Measurements from ENCODE around the gene STK4. TPM values are rescaled to one million over a fixed set of nuclear protein-coding genes. Genes with fewer than 3 reads are reported as not detected.

The STK4 gene
- total RNA-seq, 1 experiment from 2014 or later, result 74.7 TPM

DNA sequence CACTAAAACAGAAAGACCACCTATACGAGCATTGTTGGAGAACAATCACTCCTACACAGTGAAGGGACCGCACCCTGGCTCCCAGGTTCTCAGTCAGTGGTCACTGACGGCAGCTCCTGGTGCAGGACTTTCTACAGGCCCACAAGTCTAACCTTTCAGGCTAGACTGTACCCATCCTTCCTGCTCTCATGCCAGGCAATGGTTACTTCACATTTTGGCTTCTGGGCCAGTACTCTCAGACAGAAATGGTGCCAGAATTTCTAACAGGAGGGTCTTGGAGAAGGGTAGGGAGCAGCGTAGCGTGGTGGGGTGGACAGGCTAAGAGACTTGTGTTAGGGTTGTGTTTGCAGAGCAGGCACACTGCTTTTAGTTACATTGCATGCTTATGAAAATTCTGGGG lies 18.2 kb upstream of the STK4 start:
- intact Hi-C loops (cut with micrococcal nuclease; ENCODE audit: unreplicated experiment), result no loop called here
- Histone ChIP-seq H3K27me3 (replicated peaks; ENCODE audit: control insufficient read depth, insufficient read depth, low read length) (no peaks in the 10 kb centered on the region), H3K4me3 (ENCODE audit: low read depth, low read length) (no peak overlapping the region), H3K4me1 (no peaks in the 10 kb centered on the region; the same call in 1 of the 2 replicates), H3K36me3 (ENCODE audit: control insufficient read depth, insufficient read depth, low read length) (peaks cover 21% of the 10 kb centered on the region), H3K9me3 (no peaks in the 10 kb centered on the region)
- ChIA-PET POLR2A (interaction anchor here (1.0 to 2.1 kb wide), 2 partner anchors 9 to 11 kb away, joined by 3 to 5 read pairs; no protein-coding TSS in a partner anchor), CTCF (interaction anchor here (0.8 to 1.0 kb wide), 2 partner anchors 12 to 101 kb away, joined by 3 read pairs; partner anchors contain the start of gene TOMM34)
- no peaks in the 10 kb centered on the region for H3K9me3 Mint-ChIP-seq (ENCODE audit: unreplicated experiment)
- H3K36me3 Mint-ChIP-seq (ENCODE audit: insufficient read depth, unreplicated experiment), result peaks cover 99% of the 10 kb centered on the region
- BruUV-seq (replicated peaks), result no TSS peak
- peaks cover 14% of the 10 kb centered on the region for H3K4me1 Mint-ChIP-seq (ENCODE audit: low read depth, unreplicated experiment)
- no peak for DNase-seq
- H3K4me3 Mint-ChIP-seq (ENCODE audit: unreplicated experiment), result no peak overlapping the region
- TF ChIP-seq, protein P1, sequence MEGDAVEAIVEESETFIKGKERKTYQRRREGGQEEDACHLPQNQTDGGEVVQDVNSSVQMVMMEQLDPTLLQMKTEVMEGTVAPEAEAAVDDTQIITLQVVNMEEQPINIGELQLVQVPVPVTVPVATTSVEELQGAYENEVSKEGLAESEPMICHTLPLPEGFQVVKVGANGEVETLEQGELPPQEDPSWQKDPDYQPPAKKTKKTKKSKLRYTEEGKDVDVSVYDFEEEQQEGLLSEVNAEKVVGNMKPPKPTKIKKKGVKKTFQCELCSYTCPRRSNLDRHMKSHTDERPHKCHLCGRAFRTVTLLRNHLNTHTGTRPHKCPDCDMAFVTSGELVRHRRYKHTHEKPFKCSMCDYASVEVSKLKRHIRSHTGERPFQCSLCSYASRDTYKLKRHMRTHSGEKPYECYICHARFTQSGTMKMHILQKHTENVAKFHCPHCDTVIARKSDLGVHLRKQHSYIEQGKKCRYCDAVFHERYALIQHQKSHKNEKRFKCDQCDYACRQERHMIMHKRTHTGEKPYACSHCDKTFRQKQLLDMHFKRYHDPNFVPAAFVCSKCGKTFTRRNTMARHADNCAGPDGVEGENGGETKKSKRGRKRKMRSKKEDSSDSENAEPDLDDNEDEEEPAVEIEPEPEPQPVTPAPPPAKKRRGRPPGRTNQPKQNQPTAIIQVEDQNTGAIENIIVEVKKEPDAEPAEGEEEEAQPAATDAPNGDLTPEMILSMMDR (IDR thresholded peaks at IDR 0.05; ENCODE audit: insufficient read depth in 1 of 2, low read depth in 1 of 2, low read length in 1 of 2, severe bottlenecking in 1 of 2, unreplicated experiment in 1 of 2), result no peak
- no peaks in the 10 kb centered on the region for H3K27me3 Mint-ChIP-seq (ENCODE audit: insufficient read depth, unreplicated experiment)
- no peak overlapping the region for H3K27ac Mint-ChIP-seq (ENCODE audit: unreplicated experiment)

- Mint-ChIP-seq H3K4me3 (ENCODE audit: unreplicated experiment) (no peak overlapping the region), H3K36me3 (ENCODE audit: insufficient read depth, unreplicated experiment) (peaks cover 99% of the 10 kb centered on the region), H3K27ac (ENCODE audit: unreplicated experiment) (no peak overlapping the region), H3K4me1 (ENCODE audit: low read depth, unreplicated experiment) (peaks cover 18% of the 10 kb centered on the region), H3K27me3 (ENCODE audit: insufficient read depth, unreplicated experiment) (no peaks in the 10 kb centered on the region), H3K9me3 (ENCODE audit: unreplicated experiment) (no peaks in the 10 kb centered on the region)
- no TSS peak for BruUV-seq (replicated peaks)
- no peak overlapping the region for H3K4me3 ChIP-seq (ENCODE audit: low read depth, low read length)
- TF ChIP-seq, protein P1 (IDR thresholded peaks at IDR 0.05; ENCODE audit: insufficient read depth in 1 of 2, low read depth in 1 of 2, low read length in 1 of 2, severe bottlenecking in 1 of 2, unreplicated experiment in 1 of 2), result peak in 1 of 2 experiments; percentile 1
- no peaks in the 10 kb centered on the region for H3K9me3 ChIP-seq
- peaks cover 2% of the 10 kb centered on the region for H3K4me1 ChIP-seq
- ChIA-PET CTCF (interaction anchor here (0.8 to 1.3 kb wide), 3 partner anchors 12 to 101 kb away, joined by 3 read pairs; partner anchors contain the start of genes STK4 and TOMM34), POLR2A (interaction anchor here (1.0 to 2.1 kb wide), 2 partner anchors 8 to 11 kb away, joined by 3 to 5 read pairs; no protein-coding TSS in a partner anchor)
- no peaks in the 10 kb centered on the region for H3K27me3 ChIP-seq (replicated peaks; ENCODE audit: control insufficient read depth, insufficient read depth, low read length)
- intact Hi-C loops (cut with micrococcal nuclease; ENCODE audit: unreplicated experiment), result no loop called here
- no peak for DNase-seq
- H3K36me3 ChIP-seq (ENCODE audit: control insufficient read depth, insufficient read depth, low read length), result peaks cover 18% of the 10 kb centered on the region
Measured at GRCh38 chr20:44948513-44948912, 17.8 kb upstream of the STK4 start.

- TF ChIP-seq, protein P1 (IDR thresholded peaks at IDR 0.05; ENCODE audit: insufficient read depth in 1 of 2, low read depth in 1 of 2, low read length in 1 of 2, severe bottlenecking in 1 of 2, unreplicated experiment in 1 of 2), result no peak
- H3K9me3 ChIP-seq, result no peaks in the 10 kb centered on the region
- Mint-ChIP-seq H3K4me1 (ENCODE audit: low read depth, unreplicated experiment) (peaks cover 27% of the 10 kb centered on the region), H3K9me3 (ENCODE audit: unreplicated experiment) (no peaks in the 10 kb centered on the region), H3K27ac (ENCODE audit: unreplicated experiment) (no peak overlapping the region), H3K27me3 (ENCODE audit: insufficient read depth, unreplicated experiment) (no peaks in the 10 kb centered on the region), H3K36me3 (ENCODE audit: insufficient read depth, unreplicated experiment) (peaks cover 99% of the 10 kb centered on the region), H3K4me3 (ENCODE audit: unreplicated experiment) (no peak overlapping the region)
- peaks cover 31% of the 10 kb centered on the region for H3K36me3 ChIP-seq (ENCODE audit: control insufficient read depth, insufficient read depth, low read length)
- intact Hi-C loops (cut with micrococcal nuclease; ENCODE audit: unreplicated experiment), result no loop called here
- CTCF ChIA-PET, result no interaction called here
- no peaks in the 10 kb centered on the region for H3K27me3 ChIP-seq (replicated peaks; ENCODE audit: control insufficient read depth, insufficient read depth, low read length)
- no peak overlapping the region for H3K4me3 ChIP-seq (ENCODE audit: low read depth, low read length)
- DNase-seq, result no peak
- POLR2A ChIA-PET, result interaction anchor here (1.1 kb wide), 1 partner anchor 8 kb away, joined by 3 read pairs; no protein-coding TSS in a partner anchor
- peaks cover 21% of the 10 kb centered on the region for H3K4me1 ChIP-seq
- no TSS peak for BruUV-seq (replicated peaks)
Measured at GRCh38 chr20:44950368-44950767, 15.9 kb upstream of the STK4 start.
